ENCODE results near the gene TNS1.

TNS1 gene

DNA sequence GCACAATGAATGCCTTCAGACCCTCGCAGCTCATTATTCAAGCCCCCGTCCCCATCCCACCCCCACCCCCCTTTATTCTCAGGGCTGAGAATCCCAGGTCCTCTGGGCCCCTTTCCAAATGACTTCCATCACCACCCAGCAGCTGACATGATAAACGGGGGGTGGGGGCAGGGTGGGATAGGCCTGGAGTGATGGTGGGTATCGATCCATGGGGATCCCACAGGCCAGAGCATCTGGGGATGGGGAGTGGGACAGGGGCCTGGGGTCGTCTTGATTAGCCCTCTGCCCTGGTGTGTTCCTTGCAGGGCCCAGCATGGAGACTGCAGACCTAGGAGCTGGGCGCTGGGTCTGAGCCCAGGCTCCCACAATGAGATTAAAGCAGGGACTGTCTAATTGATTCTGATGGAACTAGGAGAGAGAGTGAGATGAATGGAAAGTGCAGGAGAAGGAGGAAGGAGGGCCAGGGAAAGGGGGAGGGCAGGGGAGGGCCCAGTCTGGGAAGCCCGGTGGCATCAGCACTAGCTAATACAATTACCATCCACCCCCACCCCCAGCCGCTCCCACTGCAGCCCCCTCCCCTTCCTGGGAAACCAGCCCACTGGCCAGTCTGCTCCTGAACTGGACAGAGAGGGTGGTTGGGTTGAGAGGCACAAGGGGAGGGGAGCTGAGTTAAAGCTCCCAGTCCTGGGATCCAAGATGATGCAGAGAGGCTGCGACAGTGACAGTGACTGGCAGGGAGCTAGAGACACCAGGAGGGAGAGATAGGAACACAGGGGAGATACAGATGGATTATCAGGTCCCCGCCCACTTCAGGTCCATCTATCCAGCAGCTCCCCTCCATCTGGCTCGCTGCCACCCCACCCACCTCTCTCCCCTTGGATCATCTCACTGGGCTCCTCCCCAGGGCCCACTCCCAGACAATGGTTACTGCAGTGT is 13.1 kb upstream of the TNS1 start:
- no peak for DNase-seq

DNA sequence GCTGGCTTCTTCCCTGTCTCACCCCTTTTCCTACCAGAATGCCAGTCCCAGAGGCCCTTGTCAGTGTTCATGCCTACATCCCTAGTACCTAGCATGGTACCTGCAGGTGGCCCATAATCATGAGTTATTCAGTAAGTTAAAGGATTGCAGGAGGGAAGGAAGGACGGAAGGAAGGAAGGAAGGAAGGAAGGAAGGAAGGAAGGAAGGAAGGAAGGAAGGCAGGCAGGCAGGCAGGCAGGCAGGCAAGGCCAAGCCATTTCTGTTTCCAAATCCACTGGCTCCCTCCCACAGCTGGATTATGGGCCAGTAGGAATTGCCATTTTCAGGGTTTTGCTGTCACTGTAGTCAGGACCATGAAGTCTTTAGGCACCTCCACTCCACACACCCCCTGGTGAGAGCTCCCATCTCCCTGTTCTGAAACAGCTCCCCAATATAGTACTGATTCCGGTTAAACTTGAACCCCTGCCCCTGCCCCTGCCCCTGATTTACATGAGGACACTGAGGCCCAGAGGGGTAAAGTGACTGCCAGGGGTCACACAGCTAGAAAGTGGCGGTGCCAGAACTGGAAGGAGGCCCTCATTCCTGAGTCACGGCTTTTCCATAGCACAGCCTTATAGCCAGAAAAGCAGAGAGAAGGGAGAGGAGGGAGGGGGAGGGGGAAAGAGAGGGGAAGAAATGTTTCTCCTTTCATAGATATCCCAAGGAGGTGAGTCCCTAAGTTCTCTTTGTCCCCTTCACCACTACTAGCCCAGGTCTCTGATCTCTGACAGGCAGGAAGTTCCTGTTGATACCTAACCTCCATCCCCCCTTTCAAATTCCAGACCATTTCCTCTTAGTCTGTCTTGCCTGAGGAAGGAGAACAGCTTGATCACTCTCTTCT is 12.2 kb upstream of the TNS1 start:
- no peak for DNase-seq

DNA sequence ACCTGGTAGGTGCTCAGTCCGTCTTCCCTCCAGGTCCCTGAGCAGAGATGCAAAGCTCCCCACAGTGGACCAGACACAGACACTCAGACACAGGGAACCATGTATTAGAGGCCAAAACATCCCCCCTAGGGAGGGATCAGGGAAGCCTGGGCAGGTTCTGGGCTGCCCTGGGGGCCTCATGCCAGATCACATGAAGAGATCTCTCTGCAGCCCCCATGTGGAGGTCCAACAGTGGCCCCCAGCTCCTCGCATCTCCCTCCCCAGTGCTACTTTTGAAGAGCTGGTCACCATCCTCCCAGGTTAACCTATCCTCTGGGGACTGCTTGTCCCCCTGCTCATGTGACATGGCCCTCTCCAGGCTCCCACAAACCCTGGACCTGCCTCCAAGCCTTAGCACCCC is 10.5 kb upstream of the TNS1 start:
- no peak for DNase-seq

- DNase-seq, result no peak
Measured at GRCh38 chr2:218012284-218012683, 9.5 kb upstream of the TNS1 start.

- no peak for DNase-seq
Measured at GRCh38 chr2:218011653-218012040, 8.9 kb upstream of the TNS1 start.

- DNase-seq, result no peak
Measured at GRCh38 chr2:218010984-218011652, 8.3 kb upstream of the TNS1 start.

DNA sequence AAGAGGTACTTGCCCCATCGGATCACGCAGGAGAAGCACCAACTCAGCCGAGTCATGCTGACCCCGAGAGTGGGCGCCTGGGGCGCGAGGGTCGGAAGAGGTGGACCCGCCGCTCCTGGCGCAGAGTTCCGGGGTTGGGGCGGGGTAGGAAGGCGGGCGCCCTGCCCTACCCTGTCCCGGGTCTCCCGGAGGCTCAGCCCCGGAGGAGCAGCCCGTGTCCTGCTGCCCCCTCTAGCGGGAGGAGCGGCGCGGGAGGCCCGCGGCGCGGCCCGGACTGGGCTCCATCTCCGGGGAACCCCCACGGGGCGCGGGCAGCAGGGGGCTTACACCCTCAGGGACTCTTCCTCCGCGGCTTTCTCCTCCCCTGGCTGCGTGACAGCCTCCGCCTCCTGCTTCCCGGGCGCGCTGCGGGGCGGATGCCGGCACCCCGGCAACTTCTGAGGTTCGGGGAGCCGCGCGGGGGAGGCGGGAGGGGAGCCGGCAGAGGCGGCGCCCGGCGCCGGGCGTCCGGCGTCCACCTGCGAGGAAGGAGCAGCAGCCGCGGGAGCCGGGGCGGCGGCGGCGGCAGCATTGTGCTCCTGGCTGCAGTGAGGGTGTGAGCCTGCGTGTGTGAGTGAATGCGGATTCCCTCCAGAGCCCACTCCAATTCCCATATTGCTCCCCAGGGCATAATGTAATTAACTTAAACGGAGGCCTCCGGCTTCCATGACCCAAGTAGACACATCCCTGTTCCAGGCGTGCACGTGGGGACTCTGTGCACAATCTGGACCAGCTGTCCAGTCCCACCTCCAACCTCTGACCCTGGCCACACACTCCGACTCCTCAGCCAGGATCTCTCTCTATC is 7.6 kb upstream of the TNS1 start:
- peak; percentile 26 for DNase-seq

- no peak for DNase-seq
Measured at GRCh38 chr2:218009765-218010139, 7.0 kb upstream of the TNS1 start.

DNA sequence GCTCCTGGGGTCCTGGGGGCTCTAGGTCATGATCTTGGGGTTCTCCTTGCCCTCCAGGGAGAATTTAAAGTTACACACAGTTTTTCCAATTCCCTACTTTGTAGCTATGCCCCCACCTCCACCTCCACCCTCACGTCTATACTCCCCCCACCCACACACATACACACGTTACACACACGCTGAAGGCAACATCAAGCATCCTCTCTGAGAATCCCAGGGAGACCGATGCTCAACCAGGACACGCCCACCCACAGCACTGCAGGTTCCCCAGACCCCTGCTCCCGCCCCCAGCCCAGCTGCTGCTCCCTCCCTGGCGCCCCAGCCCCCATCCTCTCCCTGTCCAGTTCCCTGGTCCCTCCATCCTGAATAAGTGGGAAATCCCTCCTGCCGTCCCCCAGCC is 6.4 kb upstream of the TNS1 start:
- no peak for DNase-seq

DNA sequence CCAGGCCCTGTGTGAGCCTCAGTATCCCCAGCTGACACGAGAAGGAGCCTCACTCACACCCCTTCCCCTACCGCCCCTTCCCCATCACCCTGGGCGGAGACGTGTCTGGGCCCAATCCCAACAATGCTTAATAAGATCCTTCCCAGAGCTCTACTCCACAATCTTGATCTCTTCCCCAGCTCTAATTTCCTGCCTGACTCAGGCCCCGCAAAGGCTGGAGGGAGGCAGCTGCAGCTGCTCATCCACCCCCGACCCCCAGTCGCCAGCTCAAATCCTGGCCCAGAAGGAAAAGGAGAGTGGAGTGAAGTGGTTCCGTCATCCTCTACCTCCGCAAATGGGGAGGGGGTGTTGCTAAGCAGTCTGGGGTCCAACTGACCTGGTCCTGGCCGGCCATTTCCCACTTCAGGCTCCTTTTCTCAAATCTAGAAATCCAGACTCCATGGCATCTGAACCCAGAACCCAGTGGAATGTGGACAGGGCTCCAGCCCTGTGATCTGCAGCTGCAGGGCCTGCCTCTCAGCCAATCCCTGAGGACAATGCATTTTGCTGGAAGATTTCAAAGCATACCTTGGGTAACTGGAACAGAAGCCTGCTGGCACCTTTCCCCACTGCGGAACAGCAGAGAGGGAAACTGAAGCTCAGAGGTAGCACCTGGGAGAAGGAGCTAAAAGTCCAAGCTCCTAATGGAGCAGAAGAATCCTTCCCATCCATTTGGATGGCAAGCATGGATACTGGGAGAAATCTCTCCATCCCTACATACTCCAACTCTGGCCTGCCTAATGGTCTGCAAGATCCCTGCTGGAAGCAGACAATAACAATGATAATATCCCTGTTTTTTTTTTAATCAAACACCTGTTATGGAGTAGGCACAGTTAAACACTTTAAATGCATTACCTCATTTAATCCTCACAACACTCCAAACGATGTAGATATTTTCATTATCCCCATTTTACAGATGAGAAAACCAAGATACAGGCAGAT is 5.6 kb upstream of the TNS1 start:
- DNase-seq, result no peak

GRCh38 chr2:218006741-218007140 is 3.9 kb upstream of the TNS1 start:
- no peak for DNase-seq

- no peak for DNase-seq
Measured at GRCh38 chr2:218005486-218005885, 2.7 kb upstream of the TNS1 start.

DNA sequence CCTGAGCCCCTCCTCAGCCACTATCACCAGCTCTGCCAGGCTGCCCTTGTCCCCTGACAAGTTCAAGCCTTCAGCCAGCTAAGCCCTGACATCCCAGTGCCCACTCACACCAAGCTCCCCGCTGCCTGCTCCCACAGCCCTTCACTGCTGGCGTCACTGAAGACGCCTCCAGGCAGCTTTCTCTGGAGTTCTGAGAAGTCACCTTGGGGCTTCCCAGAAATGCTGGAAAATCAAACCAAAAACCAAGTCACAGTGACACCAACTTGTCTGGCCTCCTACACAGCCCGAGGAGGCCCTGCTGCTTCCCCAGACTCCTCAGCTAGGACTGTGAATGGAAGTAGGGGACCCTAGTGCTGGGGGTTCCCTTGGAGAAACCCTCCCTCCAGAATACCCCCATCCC is 2.2 kb upstream of the TNS1 start:
- no peak for DNase-seq

- no peak for DNase-seq
Measured at GRCh38 chr2:218003981-218004419, 1.2 kb upstream of the TNS1 start.

DNA sequence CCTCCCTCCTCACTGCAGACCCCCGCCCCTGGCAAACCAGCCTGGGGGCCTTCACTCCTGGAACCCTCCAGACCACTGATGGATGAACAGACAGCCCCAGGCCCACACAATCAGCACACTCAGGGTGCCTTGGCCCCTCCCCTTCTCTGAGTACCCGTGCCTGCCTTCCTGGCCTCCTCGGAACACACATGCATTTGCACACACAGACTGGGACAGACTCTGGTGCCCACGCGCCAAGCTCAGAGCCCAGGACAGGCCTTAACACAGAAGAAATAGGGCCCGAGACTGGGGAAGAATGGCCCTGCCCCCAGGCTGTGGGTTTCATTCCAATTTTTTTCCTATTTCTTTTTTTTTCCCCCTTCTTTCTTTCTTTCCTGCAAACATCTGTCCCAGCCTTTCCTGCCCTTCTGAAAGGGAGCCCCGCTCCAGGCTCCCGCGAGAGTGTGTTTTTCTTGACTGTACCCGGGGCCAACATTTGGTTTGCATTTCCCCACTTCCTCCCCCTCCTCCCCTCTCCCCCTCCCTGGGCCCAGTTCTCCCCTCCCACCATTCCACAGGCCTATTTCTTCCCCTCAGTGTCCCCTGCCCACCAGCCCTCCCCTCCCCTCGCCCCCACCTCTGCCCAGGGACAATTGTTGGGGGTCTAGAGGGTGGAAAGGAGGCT is 618 bp upstream of the TNS1 start:
- DNase-seq, result no peak

- DNase-seq, result no peak
Measured at GRCh38 chr2:218002143-218002844, 501 bp downstream of the TNS1 start.

DNA sequence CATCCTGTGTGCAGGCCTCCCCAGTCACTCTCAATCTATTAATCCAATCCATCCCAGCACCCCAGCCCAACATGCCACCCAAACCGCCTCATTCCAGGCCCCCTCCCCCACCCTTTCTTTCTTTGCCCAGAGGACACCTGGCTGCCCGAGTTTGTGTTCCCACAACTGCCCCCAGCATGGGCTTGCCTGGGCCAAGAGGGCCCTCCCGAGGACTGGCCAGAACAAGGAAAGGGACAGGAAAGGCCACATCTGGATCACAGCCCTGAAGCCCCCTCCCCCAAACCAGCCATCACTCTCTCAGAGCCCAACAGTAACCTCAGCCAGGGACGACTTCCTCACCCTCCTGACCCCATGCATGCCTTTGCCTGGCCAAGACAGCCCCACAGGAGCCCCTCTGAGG is 1.2 kb downstream of the TNS1 start:
- no peak for DNase-seq

- no peak for DNase-seq
Measured at GRCh38 chr2:218000136-218000535, 2.7 kb downstream of the TNS1 start.

- DNase-seq, result no peak
Measured at GRCh38 chr2:217999595-217999959, 3.2 kb downstream of the TNS1 start.

All from activated CD4-positive, alpha-beta T cell treated with anti-CD3 and anti-CD28 coated beads for 48 hours (primary cell).